H1 (cell line): Measurements from ENCODE around the gene DPP3. TPM values are rescaled to one million over a fixed set of nuclear protein-coding genes. Genes with fewer than 3 reads are reported as not detected.

Source experiments
- CHD1 ChIP-seq: IDR thresholded peaks from 2 replicates; pipeline ENCODE4 v1.6.1; 2012; ENCODE audit warnings: low read depth, low read length, improper control_type of control experiment
- GTF2F1 ChIP-seq: IDR thresholded peaks from 2 replicates; pipeline ENCODE4 v1.6.1; 2012; ENCODE audit warnings: low read depth, low read length, improper control_type of control experiment, borderline replicate concordance
- polyA plus RNA-seq, 7 experiments: library from polyadenylated mRNA; depleted of rRNA in 3 of 7; stranded (reverse) in 5 of 7; unstranded in 2 of 7; fragments of >200 nt in 5 of 7; fragments of 200-250 nt in 2 of 7; gene quantifications; 1 replicate in 5 of 7; 2 replicates in 1 of 7; 4 replicates in 1 of 7; pipeline versions ENCODE4 v1.2.1 to v1.2.3, GENCODE V29; 2011 to 2013; ENCODE audit warnings: missing spikeins in 2 of 7, mixed read lengths in 2 of 7
- total RNA-seq: library from RNA; stranded (reverse); fragmentation: NEBNext Ultra II Directional; extraction: Animal tissue kit (Norgen Biotek cat#: 25700); gene quantifications from 2 replicates; pipeline ENCODE4 v1.2.1, GENCODE V29; 2021
- TF ChIP-seq, protein P1 (sequence below), 3 experiments: IDR thresholded peaks; 1 replicate in 2 of 3; 2 replicates in 1 of 3; pipeline versions ENCODE4 v1.5.1 to v1.6.1; 2011; ENCODE audit warnings: low read length in 3 of 3, mild to moderate bottlenecking in 3 of 3, inconsistent platforms in 2 of 3, low read depth in 1 of 3, moderate library complexity in 1 of 3; ENCODE audit not compliant: insufficient read depth in 1 of 3; ENCODE audit errors: control extremely low read depth in 1 of 3

Gene DPP3
- total and polyA plus RNA-seq, 2 of the 8 experiments (the other 6 are each of a cell fraction or from before 2014, with no cell fraction given), result 75.1 to 82.7 TPM

GRCh38 chr11:66477263-66478201 lies 2.7 kb upstream of the DPP3 start (continued):
- TF ChIP-seq, protein P1, sequence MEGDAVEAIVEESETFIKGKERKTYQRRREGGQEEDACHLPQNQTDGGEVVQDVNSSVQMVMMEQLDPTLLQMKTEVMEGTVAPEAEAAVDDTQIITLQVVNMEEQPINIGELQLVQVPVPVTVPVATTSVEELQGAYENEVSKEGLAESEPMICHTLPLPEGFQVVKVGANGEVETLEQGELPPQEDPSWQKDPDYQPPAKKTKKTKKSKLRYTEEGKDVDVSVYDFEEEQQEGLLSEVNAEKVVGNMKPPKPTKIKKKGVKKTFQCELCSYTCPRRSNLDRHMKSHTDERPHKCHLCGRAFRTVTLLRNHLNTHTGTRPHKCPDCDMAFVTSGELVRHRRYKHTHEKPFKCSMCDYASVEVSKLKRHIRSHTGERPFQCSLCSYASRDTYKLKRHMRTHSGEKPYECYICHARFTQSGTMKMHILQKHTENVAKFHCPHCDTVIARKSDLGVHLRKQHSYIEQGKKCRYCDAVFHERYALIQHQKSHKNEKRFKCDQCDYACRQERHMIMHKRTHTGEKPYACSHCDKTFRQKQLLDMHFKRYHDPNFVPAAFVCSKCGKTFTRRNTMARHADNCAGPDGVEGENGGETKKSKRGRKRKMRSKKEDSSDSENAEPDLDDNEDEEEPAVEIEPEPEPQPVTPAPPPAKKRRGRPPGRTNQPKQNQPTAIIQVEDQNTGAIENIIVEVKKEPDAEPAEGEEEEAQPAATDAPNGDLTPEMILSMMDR (IDR thresholded peaks at IDR 0.05; ENCODE audit: control extremely low read depth in 1 of 3, insufficient read depth in 1 of 3, low read depth in 1 of 3, low read length in 3 of 3), result no peak
- no peak for TF ChIP-seq GTF2F1
- TF ChIP-seq CHD1, result no peak
